Measurements from ENCODE around the gene NFAM1.

NFAM1 gene

DNA sequence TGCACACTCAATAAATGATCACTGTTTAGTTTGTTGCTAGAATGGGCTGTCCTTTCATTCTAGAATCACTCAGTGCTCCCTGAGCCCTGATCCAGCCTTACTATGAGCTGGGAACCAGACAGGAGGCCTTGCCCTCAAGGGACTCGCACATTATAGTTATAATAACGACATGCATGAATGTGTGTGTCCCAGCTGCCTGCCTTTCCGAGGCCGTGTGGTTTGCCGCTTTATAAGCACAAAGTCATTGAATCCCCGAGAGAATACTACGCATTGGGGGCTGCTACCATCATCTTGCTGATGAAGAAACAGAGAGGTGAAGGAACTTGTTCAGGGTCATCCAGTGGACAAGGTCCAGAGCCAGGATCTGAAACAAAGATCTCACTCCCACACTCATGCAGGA lies 75.7 kb downstream of the NFAM1 start:
- peak; percentile 75 for DNase-seq

DNA sequence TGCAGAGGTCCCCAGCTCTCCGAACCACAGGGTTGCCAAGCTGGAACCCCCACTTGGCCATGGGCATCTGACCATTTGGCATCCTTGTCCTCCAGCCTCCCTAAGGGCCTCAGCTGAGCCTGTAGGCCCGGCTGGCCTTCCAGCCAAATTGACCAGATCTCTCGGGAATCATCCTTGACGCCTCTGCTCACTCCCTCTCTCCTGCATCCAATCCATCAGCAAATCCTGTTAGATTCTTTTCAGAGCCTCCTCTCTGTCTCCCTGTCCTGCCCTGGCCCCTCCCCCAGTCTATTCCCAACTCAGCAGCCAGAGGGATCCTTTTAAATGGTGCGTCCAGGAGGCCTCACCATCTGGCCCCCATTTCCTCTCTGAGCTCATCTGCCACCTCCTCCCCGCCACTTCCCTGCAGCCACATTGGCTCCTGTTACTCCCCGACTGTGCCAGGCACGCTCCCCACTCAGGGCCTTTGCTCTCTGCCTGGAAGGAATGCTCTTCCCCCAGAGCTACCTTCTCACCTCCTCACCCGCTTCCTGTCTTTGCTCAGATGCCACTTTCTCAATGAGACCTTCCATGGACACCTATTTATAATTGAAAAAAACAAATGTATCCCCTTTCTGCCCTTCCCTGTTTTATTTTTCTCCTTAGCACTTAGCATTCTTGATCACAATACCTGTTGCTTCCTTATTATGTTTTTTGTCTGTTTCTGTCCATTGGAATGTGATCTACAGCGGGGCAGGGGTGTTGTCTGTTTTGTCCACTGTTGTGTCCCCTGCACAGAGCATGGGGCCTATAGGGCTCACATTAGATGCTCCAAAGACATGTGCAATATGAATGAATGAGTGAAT lies 78.1 kb downstream of the NFAM1 start:
- DNase-seq = peak; percentile 98

DNA sequence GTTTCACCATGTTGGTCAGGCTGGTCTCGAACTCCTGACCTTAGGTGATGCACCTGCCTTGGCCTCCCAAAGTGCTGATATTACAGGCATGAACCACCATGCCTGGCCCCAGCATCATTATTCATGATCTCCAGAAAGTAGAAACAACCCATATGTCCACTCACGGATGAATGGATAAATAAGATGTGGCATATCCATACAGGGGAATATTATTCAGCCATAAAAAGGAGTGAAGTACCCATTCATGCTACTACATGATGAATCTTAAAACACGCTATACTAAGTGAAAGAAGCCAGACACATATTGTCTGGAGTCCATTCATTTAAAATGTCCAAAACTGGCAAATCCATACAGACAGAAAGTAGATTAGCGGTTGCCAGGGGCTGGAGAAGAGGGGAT lies 81.8 kb downstream of the NFAM1 start:
- no peak for DNase-seq

DNA sequence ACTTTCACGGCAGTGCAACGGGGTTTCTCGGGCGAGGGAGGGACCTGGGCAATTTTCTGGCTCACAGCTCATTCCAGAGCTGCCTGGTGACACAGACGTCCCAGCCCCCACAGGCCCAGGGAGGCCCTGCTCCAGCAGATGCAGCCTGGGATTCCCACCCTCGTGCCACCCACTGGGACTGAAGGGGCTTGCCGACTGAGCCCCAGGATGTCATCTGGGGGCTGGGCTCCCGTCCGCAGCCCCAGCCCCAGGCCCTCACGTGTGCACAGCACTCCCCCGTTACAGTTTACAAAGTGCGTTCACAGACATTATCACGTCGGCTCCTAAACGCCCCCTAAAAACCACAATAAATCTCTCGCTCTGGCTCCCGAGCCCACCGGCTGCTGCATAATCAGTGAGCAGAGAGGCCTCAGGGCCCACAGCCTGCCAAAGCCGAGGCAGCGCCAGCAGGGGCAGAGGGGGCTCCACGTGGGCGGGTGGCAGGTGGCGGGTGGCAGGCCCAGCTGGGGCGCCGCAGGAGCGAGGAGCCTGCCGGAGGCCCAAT lies 84.8 kb downstream of the NFAM1 start:
- peak; percentile 95 for DNase-seq

DNA sequence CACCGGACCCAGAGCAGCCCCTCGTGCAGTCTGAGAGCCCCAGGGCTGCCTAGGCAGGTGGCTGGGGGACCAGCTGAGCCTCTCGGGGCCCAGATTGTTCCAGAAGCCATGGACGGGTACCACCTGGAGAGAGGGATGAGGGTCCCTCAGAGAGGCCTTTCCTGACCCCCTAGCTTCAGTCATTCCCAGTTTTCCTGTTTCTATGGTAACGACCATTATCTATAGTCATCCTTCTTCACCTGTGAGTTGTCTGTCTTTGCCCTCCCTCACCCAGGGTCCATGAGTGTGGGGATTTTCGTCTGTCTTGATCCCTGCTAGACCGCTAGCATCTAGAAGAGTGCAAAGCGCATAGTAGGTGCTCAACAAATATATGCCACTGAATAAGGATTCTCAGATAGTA lies 85.5 kb downstream of the NFAM1 start:
- DNase-seq = no peak

DNA sequence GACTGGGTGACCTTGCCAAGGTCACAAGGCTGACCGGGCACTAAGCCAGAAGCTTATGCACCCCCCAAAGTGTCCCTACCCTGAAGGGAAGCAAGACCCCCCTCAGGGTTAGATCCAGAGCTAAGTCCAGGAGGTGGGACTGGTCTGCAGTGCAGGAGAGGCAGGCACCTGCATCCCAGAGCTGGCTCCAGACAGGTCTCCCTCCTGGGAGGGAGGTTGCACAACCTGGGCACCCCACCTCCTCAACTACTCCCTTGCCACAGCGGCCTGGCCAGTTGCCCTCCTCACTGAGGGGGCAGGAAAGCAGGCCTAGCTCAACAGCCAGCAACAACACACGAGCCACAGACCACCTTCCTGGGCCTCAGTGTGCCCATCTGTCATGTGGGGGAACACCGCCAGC lies 86.7 kb downstream of the NFAM1 start:
- no peak for DNase-seq

DNA sequence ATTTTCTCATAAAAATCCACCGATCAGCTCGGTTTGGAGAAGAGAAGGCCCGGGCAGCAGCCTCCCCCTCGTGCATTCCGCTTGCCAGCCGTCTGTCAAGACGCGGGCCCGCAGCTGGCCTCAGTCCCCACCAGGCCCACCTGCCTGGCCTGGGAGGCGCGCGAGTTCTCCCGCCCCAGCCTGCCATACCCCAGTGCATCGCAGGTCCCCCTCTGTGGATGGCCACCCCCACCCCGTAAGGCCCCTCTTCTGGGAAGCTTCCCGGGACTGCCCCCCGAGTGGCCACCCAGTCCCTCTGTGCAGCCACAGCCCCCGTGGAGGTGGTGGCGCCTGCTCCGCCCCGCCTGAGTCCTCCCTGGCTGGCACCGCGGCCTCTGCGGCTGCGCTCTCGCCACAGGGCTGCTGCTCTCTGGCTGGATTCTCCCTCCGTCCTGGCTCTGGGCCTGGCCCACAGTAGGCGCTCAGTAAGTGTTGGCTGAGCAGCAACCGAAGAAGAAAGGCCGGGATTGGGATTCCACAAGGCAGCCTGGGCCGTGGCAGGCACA lies 87.8 kb downstream of the NFAM1 start:
- DNase-seq = no peak

DNA sequence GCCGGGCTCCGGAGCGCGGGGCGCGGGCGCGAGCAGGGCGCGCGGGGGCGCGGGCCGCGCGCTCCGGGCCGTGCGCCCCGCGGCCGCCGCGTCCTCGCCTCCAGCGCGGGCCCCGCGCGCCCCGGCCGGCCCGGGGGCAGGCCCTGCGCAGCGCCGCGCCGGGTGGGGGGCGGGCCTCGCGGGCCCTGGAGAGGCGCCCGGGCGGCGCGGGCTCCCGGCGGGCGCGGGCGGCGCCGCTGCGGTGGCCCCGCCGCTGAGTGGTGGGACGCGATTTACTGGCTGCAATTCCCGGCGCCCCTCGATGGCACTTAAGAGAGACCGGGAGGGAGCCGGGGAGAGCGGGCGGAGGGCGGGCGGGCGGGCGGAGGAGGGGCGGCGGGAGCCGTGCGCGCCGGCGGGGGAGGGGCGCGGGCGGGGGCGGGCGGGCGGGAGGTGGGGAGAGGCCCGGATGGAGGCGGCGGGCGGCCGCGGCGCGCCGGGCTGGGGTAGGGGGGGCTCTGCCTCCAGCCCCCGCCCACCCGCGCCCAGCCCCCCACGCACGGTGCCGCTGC lies 88.6 kb downstream of the NFAM1 start:
- peak; percentile 66 for DNase-seq

DNA sequence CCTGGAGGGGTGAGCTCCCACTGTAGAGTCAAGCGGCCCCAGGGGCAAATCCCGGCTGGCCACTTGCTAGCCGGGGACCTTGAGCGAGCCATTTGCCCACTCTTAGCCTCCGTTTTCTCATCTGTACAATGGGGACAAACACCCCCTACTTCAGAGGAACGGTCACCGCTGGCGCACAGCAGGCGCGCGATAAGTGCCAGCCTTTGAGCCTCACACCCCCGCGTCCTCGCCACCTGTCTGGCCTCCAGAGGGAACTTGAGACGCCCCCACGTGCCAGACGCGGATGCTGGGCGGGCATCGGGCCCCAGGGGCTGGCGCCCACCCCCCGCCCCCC lies 89.1 kb downstream of the NFAM1 start:
- DNase-seq = peak; percentile 76

DNA sequence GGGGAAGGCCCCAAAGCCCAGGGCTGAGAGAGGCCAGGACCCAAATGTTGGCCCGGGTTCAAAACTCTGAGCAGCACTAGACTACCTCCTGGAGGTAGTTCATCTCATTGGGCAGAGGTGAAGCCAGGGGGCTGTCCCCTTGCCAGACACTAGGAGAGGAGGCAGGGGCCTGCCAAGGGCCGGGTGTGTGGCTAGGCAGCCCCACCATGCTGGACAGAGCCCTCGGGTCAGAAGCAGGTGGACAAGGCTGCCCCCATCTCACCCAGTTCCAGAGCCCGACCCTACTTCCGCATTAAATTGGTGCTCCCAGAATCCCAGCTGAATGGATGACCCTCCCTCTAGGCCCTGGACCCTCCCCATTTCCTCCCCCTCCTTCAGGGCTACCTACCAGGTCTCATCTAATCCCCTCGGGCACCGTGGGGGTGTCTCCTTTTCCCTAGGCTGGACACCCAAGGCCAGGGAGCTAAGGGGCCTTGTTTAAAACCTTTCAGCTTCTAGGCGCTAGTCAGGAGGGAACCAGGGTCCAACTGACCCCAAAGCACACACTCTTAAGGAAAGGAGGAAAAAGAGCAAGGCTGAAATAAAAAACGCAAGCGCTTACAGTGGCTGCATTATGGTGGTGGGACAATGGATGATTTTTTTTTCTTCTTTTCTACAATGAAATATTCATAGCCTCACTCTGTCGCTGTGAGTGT lies 89.6 kb downstream of the NFAM1 start:
- DNase-seq = no peak

DNA sequence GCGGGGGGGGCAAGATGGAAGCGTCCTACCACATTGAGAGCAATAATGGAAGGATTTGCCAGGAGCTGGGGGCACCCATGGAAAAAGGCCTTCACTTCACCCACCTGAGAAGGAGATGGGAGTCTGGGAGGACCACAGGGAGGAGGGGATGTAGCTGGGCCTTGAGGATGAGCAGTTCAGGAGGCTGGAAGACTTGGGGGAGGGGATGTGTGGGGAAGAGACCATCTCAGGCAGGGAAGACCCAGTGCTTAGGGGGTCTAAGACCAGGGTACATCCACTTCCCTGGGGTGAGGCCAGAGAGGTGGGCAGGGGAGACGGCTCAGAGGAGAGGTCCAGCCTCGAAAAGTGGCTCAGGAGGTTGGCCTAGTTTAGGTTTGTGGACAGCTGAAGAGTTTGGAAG lies 90.4 kb downstream of the NFAM1 start:
- DNase-seq = no peak

DNA sequence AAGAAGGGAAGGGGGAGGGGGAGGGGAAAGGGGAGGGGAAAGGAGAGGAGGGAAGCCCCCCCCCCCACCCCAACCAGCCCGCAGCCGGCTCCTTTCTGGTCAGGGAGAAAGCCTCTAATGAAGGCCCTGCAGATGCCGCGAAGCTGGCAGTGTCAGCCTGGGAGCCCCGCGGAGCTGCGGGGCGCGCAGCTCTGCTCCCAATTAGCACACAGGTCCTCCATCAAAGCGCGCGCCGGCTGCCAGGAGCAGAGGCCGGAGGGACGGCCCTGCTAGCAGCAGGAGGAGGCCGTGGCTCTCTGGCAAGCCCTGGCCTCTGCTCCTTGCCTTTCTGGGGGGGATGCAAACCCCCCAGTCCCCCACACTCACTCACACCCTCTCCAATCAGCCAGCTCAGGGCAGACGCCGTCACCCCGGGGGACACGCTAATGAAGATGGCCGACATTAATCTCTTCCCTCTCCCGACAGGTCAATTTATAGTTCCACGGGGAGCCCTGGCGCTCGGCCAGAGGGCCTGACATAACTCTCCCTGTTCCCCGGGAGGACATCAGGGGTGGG lies 91.3 kb downstream of the NFAM1 start:
- peak; percentile 77 for DNase-seq

DNA sequence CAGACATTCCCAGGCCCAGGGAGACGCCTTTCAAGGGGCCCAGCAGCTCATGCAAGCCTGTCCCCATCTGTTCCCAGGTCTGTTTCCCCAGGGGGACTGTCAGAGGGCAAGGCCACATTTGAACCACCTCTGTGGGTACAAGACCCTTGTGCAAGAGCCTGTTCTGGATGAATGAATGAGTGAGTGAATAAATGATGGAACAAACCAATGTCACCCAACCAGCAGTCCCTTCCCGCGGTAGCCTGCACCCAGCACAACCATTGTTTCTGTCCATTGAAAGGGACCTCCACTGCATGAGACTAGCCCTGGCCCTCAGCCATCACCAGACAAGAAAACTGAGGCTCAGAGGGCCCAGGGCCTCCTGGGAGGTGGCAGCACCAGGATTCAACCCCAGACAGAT lies 92.1 kb downstream of the NFAM1 start:
- DNase-seq = peak; percentile 58

DNA sequence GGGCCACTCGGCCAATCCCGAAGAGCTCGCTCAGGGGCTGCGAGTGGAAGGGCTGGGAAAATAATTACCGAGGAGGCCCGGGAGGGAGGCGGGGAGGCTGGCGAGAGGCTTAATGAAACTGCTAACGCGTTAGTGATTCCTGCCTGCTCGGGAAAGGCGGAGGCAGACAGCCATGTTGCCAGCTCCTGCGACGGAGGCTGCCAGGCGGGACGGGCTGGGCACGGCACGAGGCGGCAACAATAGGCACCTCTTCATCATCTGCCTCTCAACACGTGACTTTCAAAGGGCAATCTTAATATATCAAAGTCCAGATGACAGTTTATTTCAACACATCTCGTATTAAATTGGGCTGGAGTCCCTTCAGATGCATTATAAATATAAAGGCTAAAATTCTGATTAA lies 93.7 kb downstream of the NFAM1 start:
- no peak for DNase-seq

DNA sequence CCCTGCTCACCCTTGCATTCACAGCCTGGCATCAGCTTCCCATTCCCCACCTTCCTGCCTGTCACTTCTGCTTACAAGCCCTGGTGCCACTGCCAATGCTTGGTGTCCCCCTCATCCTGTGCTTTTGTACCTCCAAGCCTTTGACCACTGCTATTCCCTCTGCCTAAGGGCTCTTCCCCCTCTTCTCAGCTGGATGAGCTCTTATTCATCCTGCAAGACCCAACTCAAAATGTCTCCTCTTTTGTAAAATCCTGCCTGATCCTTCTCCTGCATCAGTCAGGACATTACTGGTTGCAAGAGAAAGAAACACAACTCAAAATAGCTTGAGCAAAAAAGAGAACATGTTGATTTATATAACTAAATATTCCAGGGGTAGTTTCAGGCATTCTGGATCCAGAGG lies 94.8 kb downstream of the NFAM1 start:
- no peak for DNase-seq

DNA sequence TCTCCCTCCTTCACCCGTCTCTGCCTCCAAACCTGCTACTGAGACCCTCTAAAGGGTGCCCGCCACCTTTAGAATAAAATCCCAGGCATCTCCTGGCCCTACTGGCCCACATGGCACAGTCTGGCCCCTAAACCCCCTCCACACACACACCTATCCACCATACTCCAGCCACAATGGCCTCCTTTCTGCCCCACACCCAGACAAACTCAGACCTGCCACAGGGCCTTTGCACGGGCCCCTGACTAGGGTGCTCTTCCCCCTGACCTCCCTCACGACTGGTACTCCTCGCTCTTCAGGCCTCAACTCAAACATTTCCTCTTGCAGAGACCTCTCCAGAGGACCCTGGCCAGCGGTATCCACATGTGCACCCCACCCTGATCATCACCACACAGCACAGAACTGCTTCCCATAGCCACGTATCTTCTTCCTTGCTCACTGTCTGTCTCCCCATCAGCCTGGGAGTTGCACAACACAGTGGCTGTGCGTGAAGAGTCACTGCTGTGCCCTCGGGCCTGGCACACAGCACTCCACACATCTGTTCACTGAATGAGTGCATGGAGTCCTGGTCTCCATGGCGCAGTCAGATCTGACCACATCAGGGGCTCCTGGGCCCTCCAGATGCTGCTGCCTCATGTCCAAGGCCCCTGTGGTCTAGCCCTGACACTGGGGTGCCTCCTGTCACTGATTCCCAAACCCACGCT lies 95.5 kb downstream of the NFAM1 start:
- no peak for DNase-seq

DNA sequence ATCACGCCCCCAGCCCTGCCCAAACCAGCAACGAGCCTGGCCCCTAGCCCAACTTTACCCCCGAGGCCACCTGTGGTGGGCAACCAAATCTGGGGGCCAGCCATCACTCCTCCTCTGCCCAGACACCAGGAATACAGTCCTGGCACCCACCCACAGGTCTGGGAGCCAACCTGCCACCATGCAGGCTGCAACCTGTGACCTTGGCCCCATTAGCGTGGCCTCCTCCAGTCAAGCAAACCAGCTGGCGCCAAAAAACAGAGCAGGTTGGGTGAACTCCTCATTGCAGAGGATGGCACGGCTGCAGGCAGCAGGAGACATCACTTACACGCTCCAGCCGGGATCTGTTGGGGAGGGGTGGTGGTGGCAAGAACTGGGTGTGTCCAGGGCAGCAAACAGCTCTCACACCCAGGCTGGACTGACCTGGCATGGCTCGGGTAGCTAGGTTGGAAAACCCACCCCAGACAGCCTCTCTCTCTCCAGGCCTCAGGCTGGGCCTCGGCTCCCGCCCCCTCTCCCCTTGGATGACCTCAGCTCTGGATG lies 96.3 kb downstream of the NFAM1 start:
- DNase-seq = peak; percentile 71

DNA sequence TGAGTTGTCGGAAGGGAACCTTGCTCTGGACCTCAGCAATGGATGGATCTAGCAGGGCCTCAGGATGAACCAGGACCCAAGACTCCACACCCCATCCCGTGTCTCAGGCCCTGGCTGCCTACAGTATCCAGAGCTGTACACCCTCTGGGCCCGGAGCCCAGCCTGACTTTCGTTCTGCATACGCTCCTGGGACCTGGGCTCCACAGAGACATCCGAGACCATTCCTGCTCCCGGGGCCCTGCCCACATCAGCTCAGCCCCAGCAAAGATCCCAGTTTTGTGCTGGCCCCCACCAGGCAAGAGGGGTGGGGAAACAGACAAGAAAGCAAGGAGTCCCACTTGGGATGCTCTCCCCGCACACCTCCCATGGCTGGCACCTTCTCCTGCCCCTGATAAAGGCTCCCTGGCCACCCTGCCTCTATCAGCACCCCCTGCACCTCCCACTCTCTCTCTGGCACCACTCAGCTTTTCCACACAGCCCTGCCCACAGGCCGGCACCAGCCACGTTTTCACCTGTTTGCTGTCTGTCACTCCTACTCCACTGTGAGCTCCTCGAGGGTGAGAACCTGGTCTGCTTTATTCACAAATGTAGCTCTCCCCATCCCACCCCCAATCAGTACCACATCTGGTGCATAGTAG lies 97.2 kb downstream of the NFAM1 start:
- no peak for DNase-seq

DNA sequence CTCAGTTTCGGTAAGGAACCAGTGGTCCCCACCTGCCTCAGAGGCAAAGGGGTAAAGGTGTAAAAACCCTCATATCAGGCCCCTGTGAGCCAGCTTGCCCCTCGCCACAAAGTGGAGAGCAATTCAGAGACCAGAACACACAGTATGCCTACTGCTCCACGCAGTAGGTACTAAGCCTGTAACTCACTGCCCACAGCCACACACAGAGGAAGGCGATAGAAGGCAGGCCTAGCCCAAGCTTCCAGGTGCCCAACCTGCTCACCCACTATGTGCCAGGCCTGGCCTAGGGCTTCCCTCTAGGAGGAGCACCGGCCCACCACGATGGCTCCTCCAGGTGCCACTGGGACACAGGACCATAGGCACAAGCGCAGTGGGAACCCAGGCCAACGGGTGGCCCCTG lies 98.7 kb downstream of the NFAM1 start:
- DNase-seq = no peak

DNA sequence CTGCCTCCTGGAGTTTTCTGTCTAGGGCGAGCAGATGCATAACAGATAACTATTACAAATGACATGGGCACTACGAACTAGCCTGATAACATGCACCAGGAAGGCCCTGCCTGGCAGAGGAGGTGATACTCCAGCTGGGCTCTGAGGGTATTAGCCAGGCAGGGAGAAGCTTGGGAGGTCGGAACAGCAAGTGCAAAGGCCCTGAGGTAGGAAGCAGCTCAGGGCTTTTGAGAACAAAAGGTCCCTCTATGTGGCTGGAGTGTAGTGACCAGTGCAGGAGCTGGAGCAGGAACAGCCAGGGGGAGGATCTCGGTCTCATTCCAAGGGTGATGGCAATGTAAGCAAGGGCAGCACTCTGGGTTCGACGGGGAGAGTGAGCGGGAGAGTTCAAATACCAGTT lies 100.1 kb downstream of the NFAM1 start:
- DNase-seq = no peak

DNA sequence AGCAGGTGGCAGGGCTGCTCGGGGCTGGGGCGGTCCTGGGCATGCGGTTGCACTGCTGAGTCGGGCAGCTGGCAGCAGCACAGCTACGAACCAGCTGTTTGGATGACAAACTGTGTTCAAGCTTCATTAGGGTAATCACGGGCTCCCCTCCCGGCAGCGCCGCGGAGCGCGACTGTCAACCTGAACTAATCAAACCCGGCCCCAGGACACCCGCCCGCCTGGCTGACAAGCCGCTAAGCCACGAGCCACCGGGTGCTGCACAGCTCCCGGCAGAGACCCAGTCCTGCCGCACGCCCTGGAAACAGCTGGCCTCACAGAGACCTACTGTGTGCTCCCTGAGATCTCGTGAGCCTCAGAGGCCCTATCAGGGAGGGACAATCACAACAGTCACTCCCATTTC lies 101.2 kb downstream of the NFAM1 start:
- DNase-seq = peak; percentile 92

All from NCI-H2171 treated with DMSO at 0.1 percent for 48 hours (cell line).